ENCODE measurements around the gene RERG.

DNA sequence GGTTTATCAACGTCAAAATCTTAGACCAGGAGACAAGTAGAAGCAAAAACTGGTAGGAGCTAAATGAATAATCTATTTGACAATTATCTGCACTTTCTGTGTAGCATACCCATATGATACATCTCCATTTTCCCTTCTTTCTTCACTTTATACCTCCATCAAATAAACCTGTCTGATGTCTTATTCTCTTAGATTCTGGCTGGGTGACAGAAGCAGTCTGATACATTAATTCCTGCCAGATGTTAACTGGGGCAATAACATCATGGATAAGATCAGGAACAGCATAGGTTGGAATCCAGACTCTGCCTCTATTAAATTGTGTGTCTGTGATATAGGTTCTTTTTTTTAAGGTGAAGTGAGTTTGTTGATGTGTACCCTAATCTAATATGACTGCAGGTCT is 11.7 kb upstream of the RERG start:
- TF ChIP-seq CTCF (IDR thresholded peaks at IDR 0.05) (no peak), POLR2AphosphoS5 (IDR thresholded peaks at IDR 0.05; ENCODE audit: low read depth, low read length) (no peak), TCF7L2 (IDR thresholded peaks at IDR 0.05; ENCODE audit: low read depth, low read length) (no peak), SIN3A (IDR thresholded peaks at IDR 0.05; ENCODE audit: borderline replicate concordance, insufficient read depth, low read depth, low read length) (no peak)

Data from Panc1 (cell line).